H1 (cell line): ENCODE results near the gene AGBL5.

Experiments used
- CEBPB ChIP-seq: IDR thresholded peaks from 2 replicates; pipeline ENCODE4 v1.6.1; 2012; ENCODE audit warnings: low read depth, low read length
- POLR2A ChIP-seq, 2 experiments: IDR thresholded peaks; 1 replicate in 1 of 2; 2 replicates in 1 of 2; pipeline ENCODE4 v1.6.1; 2011; ENCODE audit warnings: low read depth in 2 of 2, low read length in 2 of 2, mild to moderate bottlenecking in 2 of 2; ENCODE audit errors: control extremely low read depth in 1 of 2
- POLR2AphosphoS5 ChIP-seq: IDR thresholded peaks from 2 replicates; pipeline ENCODE4 v1.6.1; 2011; ENCODE audit warnings: low read depth, low read length
- SIN3A ChIP-seq, 2 experiments: IDR thresholded peaks in 1 of 2; conservative IDR thresholded peaks in 1 of 2; 2 replicates each; pipeline ENCODE4 v1.6.1; 2011 to 2012; ENCODE audit warnings: low read length in 2 of 2, improper control_type of control experiment in 1 of 2, low read depth in 1 of 2, mild to moderate bottlenecking in 1 of 2
- SRF ChIP-seq: IDR thresholded peaks from 2 replicates; pipeline ENCODE4 v1.6.1; 2011; ENCODE audit warnings: mild to moderate bottlenecking, low read depth, low read length, moderate library complexity
- TAF1 ChIP-seq: IDR thresholded peaks from 2 replicates; pipeline ENCODE4 v1.6.1; 2011; ENCODE audit warnings: mild to moderate bottlenecking, low read depth, low read length
- YY1 ChIP-seq: IDR thresholded peaks from 2 replicates; pipeline ENCODE4 v1.6.1; 2011; ENCODE audit warnings: low read depth, mild to moderate bottlenecking, low read length
- TF ChIP-seq, protein P1 (sequence below): IDR thresholded peaks from 2 replicates; pipeline ENCODE4 v1.6.1; 2012; ENCODE audit warnings: inconsistent platforms
- TF ChIP-seq, protein P2 (sequence below), 3 experiments: IDR thresholded peaks; 1 replicate in 2 of 3; 2 replicates in 1 of 3; pipeline versions ENCODE4 v1.5.1 to v1.6.1; 2011; ENCODE audit warnings: low read length in 3 of 3, mild to moderate bottlenecking in 3 of 3, inconsistent platforms in 2 of 3, low read depth in 1 of 3, moderate library complexity in 1 of 3; ENCODE audit not compliant: insufficient read depth in 1 of 3; ENCODE audit errors: control extremely low read depth in 1 of 3

DNA sequence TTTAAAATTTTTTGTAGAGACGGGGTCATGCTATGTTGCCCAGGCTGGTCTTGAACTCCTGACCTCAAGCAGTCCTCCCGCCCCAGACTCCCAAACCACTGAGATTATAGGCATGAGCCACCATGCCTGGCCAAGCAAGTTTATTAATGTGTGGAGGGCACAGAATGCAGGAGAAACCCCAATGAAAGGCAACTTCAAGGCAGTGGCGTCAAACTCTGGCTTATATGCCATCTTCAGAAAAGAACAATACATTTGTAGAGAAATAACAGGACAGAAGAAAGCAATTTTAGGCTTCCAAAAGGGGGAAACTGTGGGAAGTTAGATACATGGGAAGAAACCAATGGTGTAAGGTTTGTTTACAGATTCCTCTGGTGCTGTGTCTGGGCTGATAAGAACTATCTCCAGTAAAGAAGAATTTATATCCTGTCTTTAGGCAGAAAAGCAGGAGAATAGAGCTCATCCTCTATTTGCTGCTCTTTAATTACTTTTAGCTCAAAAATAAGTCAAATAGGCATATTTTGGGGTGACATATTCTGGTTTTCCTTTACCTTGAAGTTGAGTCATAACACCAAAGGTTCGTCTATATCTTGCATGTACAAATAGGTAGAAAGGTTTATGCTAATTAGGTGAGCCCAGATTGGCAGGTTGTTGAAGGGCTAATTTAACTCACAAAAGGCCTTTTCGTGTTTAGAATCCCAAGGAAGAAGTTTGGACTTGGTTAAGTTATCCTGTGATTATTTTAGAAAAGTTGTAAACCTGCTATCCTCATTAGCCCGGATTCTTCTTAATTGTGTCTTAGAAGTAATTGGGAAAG lies 44.7 kb upstream of the AGBL5 start:
- TF ChIP-seq POLR2AphosphoS5, result no peak
- TF ChIP-seq CEBPB, result no peak
- TF ChIP-seq SIN3A (conservative IDR thresholded peaks at IDR 0.05 in 1 of 2, IDR thresholded peaks at IDR 0.05 in 1 of 2; ENCODE audit: low read depth in 1 of 2, low read length in 2 of 2), result no peak
- TF ChIP-seq, protein P1, sequence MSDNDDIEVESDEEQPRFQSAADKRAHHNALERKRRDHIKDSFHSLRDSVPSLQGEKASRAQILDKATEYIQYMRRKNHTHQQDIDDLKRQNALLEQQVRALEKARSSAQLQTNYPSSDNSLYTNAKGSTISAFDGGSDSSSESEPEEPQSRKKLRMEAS, result no peak
- no peak for TF ChIP-seq SRF
- TF ChIP-seq, protein P2, sequence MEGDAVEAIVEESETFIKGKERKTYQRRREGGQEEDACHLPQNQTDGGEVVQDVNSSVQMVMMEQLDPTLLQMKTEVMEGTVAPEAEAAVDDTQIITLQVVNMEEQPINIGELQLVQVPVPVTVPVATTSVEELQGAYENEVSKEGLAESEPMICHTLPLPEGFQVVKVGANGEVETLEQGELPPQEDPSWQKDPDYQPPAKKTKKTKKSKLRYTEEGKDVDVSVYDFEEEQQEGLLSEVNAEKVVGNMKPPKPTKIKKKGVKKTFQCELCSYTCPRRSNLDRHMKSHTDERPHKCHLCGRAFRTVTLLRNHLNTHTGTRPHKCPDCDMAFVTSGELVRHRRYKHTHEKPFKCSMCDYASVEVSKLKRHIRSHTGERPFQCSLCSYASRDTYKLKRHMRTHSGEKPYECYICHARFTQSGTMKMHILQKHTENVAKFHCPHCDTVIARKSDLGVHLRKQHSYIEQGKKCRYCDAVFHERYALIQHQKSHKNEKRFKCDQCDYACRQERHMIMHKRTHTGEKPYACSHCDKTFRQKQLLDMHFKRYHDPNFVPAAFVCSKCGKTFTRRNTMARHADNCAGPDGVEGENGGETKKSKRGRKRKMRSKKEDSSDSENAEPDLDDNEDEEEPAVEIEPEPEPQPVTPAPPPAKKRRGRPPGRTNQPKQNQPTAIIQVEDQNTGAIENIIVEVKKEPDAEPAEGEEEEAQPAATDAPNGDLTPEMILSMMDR (IDR thresholded peaks at IDR 0.05; ENCODE audit: control extremely low read depth in 1 of 3, insufficient read depth in 1 of 3, low read depth in 1 of 3, low read length in 3 of 3), result no peak
- TF ChIP-seq YY1, result no peak
- no peak for TF ChIP-seq POLR2A (IDR thresholded peaks at IDR 0.05; ENCODE audit: control extremely low read depth in 1 of 2, low read depth in 2 of 2, low read length in 2 of 2)
- no peak for TF ChIP-seq TAF1
